ENCODE data around the gene LRIG1.
A peak's percentile ranks its signal among the peaks of the same experiment; 100 is the strongest.

The LRIG1 gene

DNA sequence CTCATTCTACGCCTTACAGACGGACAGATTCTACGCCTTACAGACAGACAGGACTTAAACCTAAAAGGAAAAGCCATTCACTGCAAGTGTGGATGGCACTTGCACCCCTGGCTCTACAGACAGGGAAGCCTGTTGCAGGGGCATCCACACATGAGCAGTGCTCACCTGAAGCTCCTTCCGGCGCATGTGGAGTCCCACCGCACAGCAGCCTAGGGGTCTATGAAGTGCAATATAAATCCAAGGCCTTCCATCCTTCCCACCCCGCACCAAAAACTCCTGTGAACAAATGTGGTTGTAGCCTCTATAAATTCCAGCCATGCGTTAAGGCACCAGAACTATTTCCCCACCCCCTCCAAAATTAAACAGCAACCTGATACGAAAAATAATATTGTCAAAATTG lies 121.3 kb downstream of the LRIG1 start:
- Mint-ChIP-seq H3K27me3 (no peaks in the 10 kb centered on the region), H3K4me3 (no peak overlapping the region), H3K9me3 (no peaks in the 10 kb centered on the region), H3K4me1 (peaks cover 10% of the 10 kb centered on the region), H3K27ac (peak overlapping the region; percentile 63), H3K36me3 (peaks cover 36% of the 10 kb centered on the region)

- Mint-ChIP-seq H3K27ac (peak overlapping the region; percentile 66), H3K36me3 (peaks cover 26% of the 10 kb centered on the region)
Observed at GRCh38 chr3:66378256-66378655, 122.6 kb downstream of the LRIG1 start.

DNA sequence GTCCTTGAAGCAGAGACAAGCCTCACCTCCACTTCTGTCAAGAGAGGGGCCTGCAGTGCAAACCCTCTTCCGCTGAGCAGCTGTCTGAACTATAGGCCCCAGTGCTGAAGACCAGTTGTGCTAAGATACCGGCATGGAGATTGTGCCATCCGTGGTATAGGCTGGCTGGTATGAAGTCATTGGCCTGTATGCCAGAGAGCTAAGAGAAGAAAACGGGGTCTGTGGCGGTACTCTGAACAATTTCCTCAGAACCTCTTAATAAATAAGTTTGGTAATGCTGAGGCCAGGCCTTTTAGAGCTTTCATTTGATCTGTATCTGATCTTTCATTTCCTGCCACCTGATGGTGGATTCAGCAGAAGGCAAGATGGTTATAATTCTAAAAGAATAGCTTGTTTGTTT lies 123.0 kb downstream of the LRIG1 start:
- peak overlapping the region; percentile 66 for H3K27ac Mint-ChIP-seq

More at GRCh38 chr3:66378256-66378655, 122.6 kb downstream of the LRIG1 start:
- Mint-ChIP-seq H3K4me1 (peaks cover 10% of the 10 kb centered on the region), H3K4me3 (no peak overlapping the region), H3K27me3 (no peaks in the 10 kb centered on the region), H3K9me3 (no peaks in the 10 kb centered on the region)

DNA sequence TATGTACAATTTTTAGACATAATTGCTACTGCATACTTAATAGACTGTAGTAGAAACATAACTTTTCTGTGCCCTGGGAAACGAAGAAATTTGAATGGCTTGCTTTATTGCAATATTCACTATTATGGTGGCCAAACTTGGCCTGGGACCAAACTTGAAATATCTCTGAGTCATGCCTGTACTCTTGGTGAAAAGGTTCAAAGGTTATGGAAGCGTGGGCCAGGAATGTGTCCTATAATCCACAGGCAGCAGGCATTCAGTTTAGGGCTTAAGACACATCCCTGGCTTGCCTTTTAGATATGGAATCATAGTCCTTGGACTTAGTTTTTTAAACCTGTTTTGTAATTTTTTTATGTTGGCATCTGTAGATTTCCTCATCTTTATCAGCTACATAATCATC lies 124.3 kb downstream of the LRIG1 start:
- H3K4me3 Mint-ChIP-seq: no peak overlapping the region
- peaks cover 10% of the 10 kb centered on the region for H3K4me1 Mint-ChIP-seq
- peaks cover 18% of the 10 kb centered on the region for H3K36me3 Mint-ChIP-seq
- H3K9me3 Mint-ChIP-seq: no peaks in the 10 kb centered on the region
- H3K27me3 Mint-ChIP-seq: no peaks in the 10 kb centered on the region
- H3K27ac Mint-ChIP-seq: no peak overlapping the region

More for the DNA sequence above, 123.0 kb downstream of the LRIG1 start:
- peaks cover 10% of the 10 kb centered on the region for H3K4me1 Mint-ChIP-seq
- peaks cover 25% of the 10 kb centered on the region for H3K36me3 Mint-ChIP-seq
- no peaks in the 10 kb centered on the region for H3K9me3 Mint-ChIP-seq
- H3K4me3 Mint-ChIP-seq: no peak overlapping the region
- no peaks in the 10 kb centered on the region for H3K27me3 Mint-ChIP-seq

- Mint-ChIP-seq H3K4me3 (no peak overlapping the region), H3K27me3 (no peaks in the 10 kb centered on the region), H3K27ac (no peak overlapping the region), H3K9me3 (no peaks in the 10 kb centered on the region), H3K36me3 (peaks cover 17% of the 10 kb centered on the region), H3K4me1 (peaks cover 7% of the 10 kb centered on the region)
Observed at GRCh38 chr3:66372681-66373350, 128.0 kb downstream of the LRIG1 start.

- Mint-ChIP-seq H3K36me3 (peaks cover 16% of the 10 kb centered on the region), H3K9me3 (no peaks in the 10 kb centered on the region), H3K27ac (no peak overlapping the region), H3K4me3 (no peak overlapping the region), H3K4me1 (peaks cover 4% of the 10 kb centered on the region), H3K27me3 (no peaks in the 10 kb centered on the region)
Observed at GRCh38 chr3:66371432-66371831, 129.4 kb downstream of the LRIG1 start.

DNA sequence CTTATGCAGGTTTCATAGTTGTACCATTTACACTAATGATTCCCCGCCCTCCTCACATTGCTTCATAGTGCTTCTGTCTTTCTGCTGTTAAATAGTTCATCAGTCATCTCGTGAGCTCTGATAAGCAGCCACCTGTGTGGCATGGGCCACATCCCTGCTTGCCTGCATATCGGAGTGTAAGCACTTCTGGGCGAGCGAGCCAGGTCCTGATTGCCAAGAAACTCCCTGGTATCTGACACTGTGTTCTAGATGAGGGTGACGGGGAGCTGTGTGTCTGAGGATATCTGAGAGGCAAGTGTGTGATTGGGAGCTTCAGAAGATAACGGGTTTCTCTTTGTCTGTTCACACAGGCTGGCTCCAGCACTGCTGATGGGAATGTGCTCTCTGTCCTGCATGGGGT lies 130.6 kb downstream of the LRIG1 start:
- Mint-ChIP-seq H3K27me3 (no peaks in the 10 kb centered on the region), H3K9me3 (no peaks in the 10 kb centered on the region), H3K4me3 (no peak overlapping the region), H3K27ac (no peak overlapping the region), H3K36me3 (peaks cover 9% of the 10 kb centered on the region), H3K4me1 (peaks cover 4% of the 10 kb centered on the region)

GRCh38 chr3:66367979-66368378 lies 132.8 kb downstream of the LRIG1 start:
- no peaks in the 10 kb centered on the region for H3K9me3 Mint-ChIP-seq
- no peaks in the 10 kb centered on the region for H3K27me3 Mint-ChIP-seq
- H3K36me3 Mint-ChIP-seq: peaks cover 9% of the 10 kb centered on the region
- H3K4me1 Mint-ChIP-seq: peaks cover 4% of the 10 kb centered on the region
- no peak overlapping the region for H3K27ac Mint-ChIP-seq
- no peak overlapping the region for H3K4me3 Mint-ChIP-seq

- H3K36me3 Mint-ChIP-seq: peaks cover 10% of the 10 kb centered on the region
- no peak overlapping the region for H3K4me3 Mint-ChIP-seq
- no peaks in the 10 kb centered on the region for H3K27me3 Mint-ChIP-seq
- H3K27ac Mint-ChIP-seq: no peak overlapping the region
- H3K9me3 Mint-ChIP-seq: no peaks in the 10 kb centered on the region
- peaks cover 4% of the 10 kb centered on the region for H3K4me1 Mint-ChIP-seq
Observed at GRCh38 chr3:66366747-66367146, 134.1 kb downstream of the LRIG1 start.

DNA sequence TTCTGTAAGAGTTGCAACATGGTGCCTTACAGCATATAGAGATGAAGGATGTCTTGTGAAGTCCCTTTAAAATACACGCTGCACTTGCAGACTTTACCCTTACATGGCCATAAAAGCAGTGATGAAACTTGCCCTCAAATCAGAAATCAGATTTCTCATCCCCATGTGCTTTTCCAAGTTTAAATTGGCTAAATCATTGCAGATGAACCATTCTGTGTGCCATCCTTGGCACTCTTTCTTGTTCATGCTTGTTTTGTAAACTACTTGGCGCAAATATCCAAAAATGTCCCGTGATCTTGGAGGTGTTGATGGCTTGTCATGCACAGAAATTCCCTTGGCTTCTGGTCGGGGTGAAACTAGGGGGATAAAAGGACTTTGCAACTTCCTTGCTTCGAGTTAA lies 135.7 kb downstream of the LRIG1 start:
- Mint-ChIP-seq H3K27ac (no peak overlapping the region), H3K27me3 (no peaks in the 10 kb centered on the region), H3K9me3 (no peaks in the 10 kb centered on the region), H3K36me3 (peaks cover 5% of the 10 kb centered on the region), H3K4me3 (no peak overlapping the region), H3K4me1 (no peaks in the 10 kb centered on the region)

- no peaks in the 10 kb centered on the region for H3K27me3 Mint-ChIP-seq
- no peaks in the 10 kb centered on the region for H3K4me1 Mint-ChIP-seq
- no peaks in the 10 kb centered on the region for H3K9me3 Mint-ChIP-seq
- H3K36me3 Mint-ChIP-seq: peaks cover 1% of the 10 kb centered on the region
- no peak overlapping the region for H3K4me3 Mint-ChIP-seq
- no peak overlapping the region for H3K27ac Mint-ChIP-seq
Observed at GRCh38 chr3:66363148-66363547, 137.7 kb downstream of the LRIG1 start.

DNA sequence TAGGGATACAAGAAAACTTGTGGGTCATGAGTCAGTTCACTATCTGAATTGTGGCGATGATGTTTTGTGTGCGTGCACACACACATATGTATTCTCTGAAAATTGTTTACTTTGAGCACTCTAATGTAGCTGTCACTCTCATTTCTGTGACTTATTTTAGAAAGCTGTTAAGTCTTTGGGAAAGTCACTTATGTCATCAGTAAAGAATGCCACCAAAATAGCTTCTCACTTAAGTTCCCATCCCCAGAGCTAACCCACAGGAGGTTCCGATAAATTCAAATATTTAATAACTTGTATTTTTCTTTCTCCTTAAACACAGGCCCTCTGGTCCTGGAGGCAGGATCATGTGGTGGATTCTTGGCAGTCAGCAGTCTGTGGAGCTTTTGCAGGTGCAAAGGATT lies 138.3 kb downstream of the LRIG1 start:
- Mint-ChIP-seq H3K4me3 (no peak overlapping the region), H3K9me3 (no peaks in the 10 kb centered on the region), H3K27ac (no peak overlapping the region), H3K4me1 (no peaks in the 10 kb centered on the region), H3K36me3 (peaks cover 1% of the 10 kb centered on the region), H3K27me3 (no peaks in the 10 kb centered on the region)

- Mint-ChIP-seq H3K27me3 (no peaks in the 10 kb centered on the region), H3K4me3 (no peak overlapping the region), H3K9me3 (no peaks in the 10 kb centered on the region), H3K27ac (no peak overlapping the region), H3K36me3 (peaks cover 1% of the 10 kb centered on the region), H3K4me1 (no peaks in the 10 kb centered on the region)
Observed at GRCh38 chr3:66361356-66361755, 139.5 kb downstream of the LRIG1 start.

- H3K27ac Mint-ChIP-seq: no peak overlapping the region
- peaks cover 22% of the 10 kb centered on the region for H3K4me1 Mint-ChIP-seq
- H3K9me3 Mint-ChIP-seq: no peaks in the 10 kb centered on the region
- no peaks in the 10 kb centered on the region for H3K27me3 Mint-ChIP-seq
- no peak overlapping the region for H3K4me3 Mint-ChIP-seq
- peaks cover 13% of the 10 kb centered on the region for H3K36me3 Mint-ChIP-seq
Observed at GRCh38 chr3:66355997-66356396, 144.8 kb downstream of the LRIG1 start.

DNA sequence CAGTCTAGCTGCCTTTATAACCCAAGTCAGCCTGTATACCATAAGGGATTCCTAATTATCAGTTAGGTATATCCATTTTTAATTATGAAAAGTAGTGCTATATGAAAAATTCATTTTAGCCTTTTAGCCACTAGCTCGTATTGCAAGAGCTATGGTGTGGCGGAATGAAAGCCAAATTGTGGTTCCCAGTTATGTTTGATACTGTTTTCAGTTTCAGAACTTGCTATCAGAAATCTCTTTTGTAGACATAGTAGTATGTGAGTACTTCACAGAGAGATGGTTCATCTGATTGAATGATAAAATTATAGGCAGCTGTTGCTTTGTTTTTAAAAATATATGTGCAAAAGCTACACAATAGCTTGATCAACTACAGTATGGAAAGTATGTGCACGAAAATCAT lies 145.4 kb downstream of the LRIG1 start:
- H3K9me3 Mint-ChIP-seq: no peaks in the 10 kb centered on the region
- H3K36me3 Mint-ChIP-seq: peaks cover 18% of the 10 kb centered on the region
- no peak overlapping the region for H3K27ac Mint-ChIP-seq
- no peaks in the 10 kb centered on the region for H3K27me3 Mint-ChIP-seq
- peaks cover 22% of the 10 kb centered on the region for H3K4me1 Mint-ChIP-seq
- no peak overlapping the region for H3K4me3 Mint-ChIP-seq

DNA sequence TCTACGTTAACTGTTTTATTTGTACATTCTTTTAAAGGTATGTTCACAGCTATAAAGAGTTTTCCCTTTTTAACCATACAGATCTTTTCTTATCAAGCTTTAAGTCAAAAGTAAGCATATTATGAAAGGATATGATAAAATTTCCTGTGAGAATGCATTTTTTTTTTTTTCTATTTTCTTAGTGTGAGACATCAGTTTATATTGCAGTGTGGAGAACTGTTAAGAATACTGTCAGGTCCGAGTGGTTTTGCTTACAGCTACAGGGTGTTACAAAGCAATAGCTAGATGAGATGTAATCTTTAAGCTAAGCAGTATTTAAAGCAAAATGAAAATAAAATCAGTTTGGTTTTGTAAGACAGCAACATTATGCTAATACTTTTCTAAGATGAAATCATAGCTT lies 146.8 kb downstream of the LRIG1 start:
- Mint-ChIP-seq H3K4me1 (peaks cover 22% of the 10 kb centered on the region), H3K4me3 (no peak overlapping the region), H3K9me3 (no peaks in the 10 kb centered on the region), H3K27ac (no peak overlapping the region), H3K36me3 (peaks cover 24% of the 10 kb centered on the region), H3K27me3 (no peaks in the 10 kb centered on the region)

DNA sequence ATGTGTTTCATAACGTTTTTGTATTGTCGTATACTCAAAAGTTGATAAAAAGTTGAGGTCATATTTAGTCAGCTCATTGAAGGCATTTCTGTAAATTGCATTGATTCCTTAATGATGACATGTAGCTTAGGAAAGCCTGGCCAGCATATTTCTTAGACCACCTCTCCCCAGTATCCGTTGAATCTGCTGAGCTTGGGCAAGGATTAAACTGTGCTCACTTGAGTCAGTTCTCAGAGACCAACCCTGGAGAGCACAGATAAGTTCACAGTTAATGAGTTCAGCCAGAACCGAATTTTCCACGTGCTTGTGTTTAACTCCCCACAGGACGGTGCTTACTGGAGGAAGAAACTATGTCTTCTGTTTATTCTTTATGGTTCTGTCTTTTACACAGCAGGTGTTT lies 147.3 kb downstream of the LRIG1 start:
- H3K27ac Mint-ChIP-seq: no peak overlapping the region
- no peaks in the 10 kb centered on the region for H3K27me3 Mint-ChIP-seq
- H3K9me3 Mint-ChIP-seq: no peaks in the 10 kb centered on the region
- H3K4me1 Mint-ChIP-seq: peaks cover 22% of the 10 kb centered on the region
- no peak overlapping the region for H3K4me3 Mint-ChIP-seq
- peaks cover 24% of the 10 kb centered on the region for H3K36me3 Mint-ChIP-seq

Measured in activated naive CD4-positive, alpha-beta T cell treated with anti-CD3 and anti-CD28 coated beads, Interleukin-2, amount 50 U/mL, for 24 hours (primary cell).